ENCODE measurements around the gene RPS10. TPM values are rescaled to one million over a fixed set of nuclear protein-coding genes. Genes with fewer than 3 reads are reported as not detected.
"Not testable (repeated sequence)": the region's sequence is repeated elsewhere in the genome, so short reads cannot be mapped to it uniquely, and the experiment has no call there.

The RPS10 gene
- total RNA-seq, 1 donor from 2014 or later, result 1,684 TPM

- ATAC-seq, result no peak
Measured at GRCh38 chr6:34447386-34447785, 21.5 kb upstream of the RPS10 start.

- ATAC-seq, result peak; percentile 33
Measured at GRCh38 chr6:34445313-34445860, 19.5 kb upstream of the RPS10 start.

DNA sequence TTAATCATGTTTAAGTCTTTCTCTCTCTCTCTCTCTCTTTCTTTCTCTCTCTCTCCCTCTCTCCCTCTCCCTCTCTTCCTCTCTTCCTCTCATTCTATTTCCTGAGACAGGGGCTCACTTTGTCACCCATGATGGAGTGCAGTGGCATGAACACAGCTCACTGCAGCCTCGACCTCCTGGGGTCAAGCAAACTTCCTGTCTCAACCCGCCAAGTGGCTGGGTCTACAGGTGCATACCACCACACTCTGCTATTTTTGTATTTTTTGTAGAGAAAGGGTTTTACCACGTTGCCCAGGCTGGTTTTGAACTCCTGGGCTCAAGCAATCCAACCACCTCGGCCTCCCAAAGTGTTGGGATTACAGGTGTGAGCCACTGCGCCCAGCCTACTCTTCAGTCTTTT is 15.7 kb upstream of the RPS10 start:
- no peak for ATAC-seq

DNA sequence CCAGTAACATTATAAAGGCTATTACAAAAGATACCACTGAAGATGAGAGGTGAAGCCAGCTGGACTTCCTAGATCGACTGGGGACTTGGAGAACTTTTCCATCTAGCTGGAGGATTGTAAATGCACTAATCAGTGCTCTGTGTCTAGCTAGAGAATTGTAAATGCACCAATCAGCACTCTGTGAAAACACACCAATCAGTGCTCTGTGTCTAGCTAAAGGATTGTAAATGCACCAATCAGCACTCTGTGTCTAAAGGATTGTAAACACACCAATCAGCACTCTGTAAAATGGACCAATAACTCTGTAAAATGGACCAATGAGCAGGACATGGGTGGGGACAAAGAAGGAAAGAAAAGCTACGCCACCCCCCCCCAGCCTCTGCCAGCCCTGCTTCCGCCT is 13.6 kb upstream of the RPS10 start:
- no peak for ATAC-seq

GRCh38 chr6:34438705-34439104 is 12.8 kb upstream of the RPS10 start:
- no peak for ATAC-seq

DNA sequence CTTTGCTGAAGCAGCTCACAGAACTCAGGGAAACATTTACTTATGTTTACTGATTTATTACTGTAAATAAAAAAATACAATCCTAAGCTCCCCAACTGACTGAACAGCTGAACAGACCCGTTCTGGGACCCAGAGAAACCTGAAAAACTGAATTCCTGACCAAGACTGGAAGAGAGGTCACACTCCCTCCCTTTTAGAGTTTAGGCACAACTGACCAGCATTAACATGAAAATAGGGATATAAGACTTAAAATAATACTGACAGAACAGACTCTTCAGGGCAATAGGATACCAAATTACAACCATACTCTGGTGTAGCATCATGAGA is 11.7 kb upstream of the RPS10 start:
- no peak for ATAC-seq

- ATAC-seq, result no peak
Measured at GRCh38 chr6:34436803-34437643, 11.2 kb upstream of the RPS10 start.

- ATAC-seq, result no peak
Measured at GRCh38 chr6:34435916-34436315, 10.0 kb upstream of the RPS10 start.

DNA sequence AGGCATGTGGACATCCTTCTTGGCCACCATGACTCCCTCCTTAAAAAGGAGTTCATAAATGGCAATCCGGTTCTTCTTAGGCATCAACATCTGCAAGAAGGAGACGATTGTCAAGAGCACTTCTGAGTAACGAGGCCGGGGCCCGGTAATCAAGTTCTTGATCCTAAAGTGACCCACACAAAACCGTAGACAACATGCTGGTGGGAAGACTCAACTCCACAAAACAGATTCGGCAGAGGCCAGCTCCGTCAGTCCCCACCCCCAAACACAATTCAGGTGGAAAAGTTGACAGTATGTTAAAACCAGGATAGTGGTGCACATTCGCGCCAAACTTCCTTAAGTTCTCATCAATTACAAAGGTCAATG is 754 bp downstream of the RPS10 start:
- ATAC-seq, result no peak

DNA sequence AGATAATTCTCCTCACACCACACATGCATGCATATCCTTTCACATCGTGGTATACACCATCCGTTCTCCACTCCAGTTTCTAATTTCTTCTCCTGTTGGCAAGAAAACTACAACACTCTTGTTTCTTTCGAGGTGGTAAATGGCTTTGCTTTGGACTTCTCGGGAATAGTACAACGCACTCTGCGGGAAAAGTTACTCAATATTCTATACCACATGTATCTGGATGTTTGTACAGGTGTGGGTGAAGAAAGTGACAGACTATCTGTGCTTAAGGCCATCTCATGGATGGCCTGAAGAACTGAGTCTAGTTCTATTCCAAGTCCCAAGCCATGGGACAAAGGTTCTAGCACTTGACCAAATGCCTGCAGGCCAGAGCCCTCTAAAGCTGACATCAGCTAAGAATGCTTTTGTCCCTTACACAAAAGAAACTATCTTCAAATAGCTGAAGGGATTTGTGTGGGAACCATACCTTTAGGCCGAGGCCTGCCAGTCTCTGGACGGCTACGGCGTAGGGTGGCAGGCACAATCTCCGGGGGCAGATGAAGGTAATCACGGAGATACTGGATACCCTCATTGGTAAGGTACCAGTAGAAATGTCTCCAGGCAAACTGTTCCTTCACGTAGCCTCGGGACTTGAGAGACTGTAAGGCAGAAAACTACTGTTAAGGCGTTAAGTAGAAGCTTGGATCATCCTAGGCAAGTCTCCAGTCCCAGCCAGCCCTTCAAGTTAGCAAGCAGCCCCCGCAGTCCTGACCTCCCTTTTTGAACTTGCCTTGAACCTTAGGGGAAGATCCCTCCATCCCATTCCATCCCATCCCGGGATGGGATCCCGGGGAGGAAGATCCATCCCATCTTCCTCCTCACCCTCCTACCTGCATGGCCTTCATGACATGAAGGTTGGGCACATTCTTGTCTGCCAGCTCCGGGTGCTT is 1.4 kb downstream of the RPS10 start:
- ATAC-seq, result peak; percentile 19

DNA sequence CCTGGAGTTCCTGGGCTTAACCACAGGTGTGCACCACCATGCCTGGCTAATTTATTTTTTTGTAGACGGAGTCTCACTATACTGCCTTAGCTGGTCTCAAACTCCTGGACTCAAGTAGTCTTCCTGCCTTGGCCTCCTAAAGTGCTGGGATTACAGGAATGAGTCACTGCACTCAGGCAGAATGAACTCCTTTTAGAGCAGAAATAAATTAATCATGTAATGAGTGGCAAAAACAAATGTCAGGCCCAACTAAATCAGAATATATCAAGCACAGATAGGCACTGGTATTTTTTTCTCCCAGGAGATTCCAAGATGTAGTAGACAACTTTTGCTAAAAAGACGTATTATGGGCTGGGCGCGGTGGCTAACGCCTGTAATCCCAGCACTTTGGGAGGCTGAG is 2.6 kb downstream of the RPS10 start:
- ATAC-seq, result no peak

- ATAC-seq, result no peak
Measured at GRCh38 chr6:34418367-34418766, 7.5 kb downstream of the RPS10 start.

DNA sequence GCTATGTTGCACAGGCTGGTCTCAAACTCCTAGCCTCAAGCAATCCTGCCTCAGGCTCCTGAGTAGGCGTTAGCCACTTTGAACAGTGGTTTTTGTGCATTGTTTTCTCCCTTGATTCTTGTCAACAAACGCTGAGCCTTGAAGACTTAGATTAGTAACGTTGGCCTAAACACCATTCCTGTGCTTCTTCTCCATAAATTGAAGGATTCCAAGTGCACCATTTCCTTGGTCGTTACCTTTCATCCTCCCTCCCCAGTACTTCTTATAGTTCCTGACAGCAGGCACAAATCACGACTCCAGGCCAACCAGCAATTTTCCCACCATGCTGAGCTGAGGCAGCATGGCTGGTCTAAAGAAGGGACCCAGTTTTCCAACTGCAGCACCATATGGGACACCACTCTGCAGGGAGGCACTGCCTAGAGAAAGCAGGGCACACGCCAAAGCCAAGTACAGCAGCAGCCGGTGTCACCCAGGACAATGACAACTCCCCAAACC is 8.9 kb downstream of the RPS10 start:
- no peak for ATAC-seq

- peak; percentile 81 for ATAC-seq
Measured at GRCh38 chr6:34414999-34415858, 10.6 kb downstream of the RPS10 start.

GRCh38 chr6:34412643-34413214 is 13.1 kb downstream of the RPS10 start:
- no peak for ATAC-seq

DNA sequence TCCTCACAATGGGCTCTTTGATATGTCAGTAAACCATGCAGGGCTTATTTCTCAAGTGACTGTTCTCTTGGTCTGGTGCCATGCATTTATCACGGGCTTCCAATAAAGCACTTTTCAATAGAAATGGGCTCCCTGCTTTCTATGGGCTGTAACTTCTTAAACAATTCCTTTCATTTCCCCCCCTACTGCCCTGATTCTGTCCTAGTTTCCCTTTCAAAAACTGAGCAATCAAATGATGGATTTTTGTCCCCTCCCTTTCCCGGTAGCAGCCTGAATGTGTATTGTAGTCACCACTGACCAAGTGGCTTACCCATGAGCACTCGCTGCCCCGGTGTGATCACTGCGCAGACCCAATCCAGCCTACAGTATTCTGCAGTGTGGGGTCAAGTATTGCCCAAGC is 13.9 kb downstream of the RPS10 start:
- no peak for ATAC-seq

- ATAC-seq, result not testable (repeated sequence)
Measured at GRCh38 chr6:34407915-34408314, 18.0 kb downstream of the RPS10 start.

DNA sequence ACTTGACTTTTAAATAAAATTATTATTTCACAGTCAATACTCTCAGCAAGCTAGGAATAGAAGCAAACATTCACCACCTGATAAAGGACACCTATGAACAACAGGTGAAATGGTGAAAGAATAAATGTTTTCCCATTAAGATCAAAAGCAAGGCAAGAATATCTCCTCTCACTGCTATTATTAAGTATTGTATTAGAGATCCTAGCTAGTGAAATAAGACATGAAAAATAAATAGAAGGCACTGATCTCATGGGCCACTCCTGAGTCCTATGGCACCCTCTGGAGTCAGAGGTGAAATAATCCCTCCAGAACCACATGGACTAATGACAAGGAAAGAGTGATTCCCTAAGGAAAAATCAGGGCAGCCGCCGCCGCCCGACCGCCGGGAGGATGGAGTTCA is 29.4 kb downstream of the RPS10 start:
- no peak for ATAC-seq

DNA sequence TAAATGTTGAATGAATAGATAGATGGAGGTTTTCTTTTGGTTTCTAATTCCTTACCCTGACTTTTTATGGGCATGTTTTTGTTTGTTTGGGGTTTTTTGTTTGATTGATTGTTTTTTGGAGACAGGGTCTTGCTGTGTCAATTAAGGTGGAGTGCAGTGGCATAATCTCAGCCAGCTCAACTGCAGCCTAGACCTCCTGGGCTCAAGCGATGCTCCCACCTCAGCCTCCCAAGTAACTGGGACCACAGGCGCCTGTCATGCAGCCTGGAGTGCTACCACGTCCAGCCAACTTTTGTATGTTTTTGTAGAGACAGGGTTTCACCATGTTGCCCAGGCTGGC is 31.9 kb downstream of the RPS10 start:
- ATAC-seq, result no peak

- ATAC-seq, result no peak
Measured at GRCh38 chr6:34393191-34393965, 32.5 kb downstream of the RPS10 start.

GRCh38 chr6:34392497-34393190 is 33.2 kb downstream of the RPS10 start, which contains the start of gene NUDT3:
TSS of gene NUDT3 (minus strand) at chr6:34392669. CDS start at chr6:34392362, 307 bp downstream.
- ATAC-seq, result peak; percentile 92
